Panc1 (cell line): ENCODE data around the gene RGS3. TPM values are rescaled to one million over a fixed set of nuclear protein-coding genes. Genes with fewer than 3 reads are reported as not detected.

Experiments used
- ATAC-seq: fragments of 200-7000 bp; cut with Tn5 transposase; 2 replicates; pipeline ENCODE4 v1.9.1; 2020; ENCODE audit warnings: mild to moderate bottlenecking, moderate library complexity
- BruUV-seq: library from RNA; stranded (reverse); fragments of 400-500 nt; replicated peaks from 2 replicates; lab custom pipeline; 2021; lab: Mats Ljungman, UMichigan
- CTCF ChIA-PET: fragments of 300-600 bp; sonication (Branson Sonifier 250); formaldehyde crosslinking; loops from one replicate; lab custom pipeline; 2022; ENCODE audit warnings: antibody characterized with exemption; lab: Charles Lee
- POLR2A ChIA-PET: fragments of 300-600 bp; sonication (Branson Sonifier 250); formaldehyde crosslinking; loops from one replicate; lab custom pipeline; 2022; ENCODE audit warnings: antibody characterized with exemption; lab: Charles Lee
- DNase-seq: peaks from one replicate; pipeline ENCODE4 v3.0.0-alpha.2; 2010; ENCODE audit warnings: low read depth, low spot score
- H3K27ac ChIP-seq: 2 replicates; pipeline ENCODE4 v1.5.1; 2011; ENCODE audit warnings: mild to moderate bottlenecking, low read length, inconsistent platforms
- H3K27me3 ChIP-seq: fragments of 200-500 bp; sonication (Bioruptor generic); 2 replicates; pipeline ENCODE4 v1.6.0; 2014; ENCODE audit warnings: low read length, inconsistent platforms; ENCODE audit not compliant: control insufficient read depth, insufficient read depth
- H3K36me3 ChIP-seq: fragments of 200-500 bp; sonication (Bioruptor generic); 2 replicates; pipeline ENCODE4 v1.5.1; 2014; ENCODE audit warnings: inconsistent platforms, mild to moderate bottlenecking, low read length, moderate library complexity; ENCODE audit not compliant: control insufficient read depth, insufficient read depth
- H3K4me1 ChIP-seq: 2 replicates; pipeline ENCODE4 v1.5.1; 2011; ENCODE audit warnings: inconsistent platforms, mild to moderate bottlenecking, low read length, moderate library complexity; ENCODE audit not compliant: control insufficient read depth, insufficient read depth
- H3K4me3 ChIP-seq, 2 experiments: 2 replicates each; pipeline ENCODE4 v1.5.1; 2011 to 2012; ENCODE audit warnings: low read depth in 2 of 2, low read length in 2 of 2, mild to moderate bottlenecking in 2 of 2, inconsistent platforms in 1 of 2, moderate library complexity in 1 of 2
- H3K9me3 ChIP-seq: fragments of 200-500 bp; sonication (Bioruptor generic); 2 replicates; pipeline ENCODE4 v1.5.1; 2014; ENCODE audit warnings: low read depth, mild to moderate bottlenecking, inconsistent platforms, low read length, moderate library complexity; ENCODE audit not compliant: control insufficient read depth, insufficient read depth
- CTCF ChIP-seq: fragments of 450-650 bp; IDR thresholded peaks from 2 replicates; pipeline ENCODE4 v1.5.1; 2017; ENCODE audit warnings: mild to moderate bottlenecking
- POLR2AphosphoS5 ChIP-seq: IDR thresholded peaks from 2 replicates; pipeline ENCODE4 v1.6.1; 2012; ENCODE audit warnings: mild to moderate bottlenecking, low read depth, low read length, moderate library complexity
- SIN3A ChIP-seq: IDR thresholded peaks from 2 replicates; pipeline ENCODE4 v1.6.1; 2012; ENCODE audit warnings: low read depth, mild to moderate bottlenecking, low read length, moderate library complexity, borderline replicate concordance; ENCODE audit not compliant: insufficient read depth
- TCF7L2 ChIP-seq: IDR thresholded peaks from 2 replicates; pipeline ENCODE4 v1.6.1; 2011; ENCODE audit warnings: mild to moderate bottlenecking, low read depth, low read length, inconsistent platforms
- in situ Hi-C: cut with HindIII; loops from 2 replicates; pipeline ENCODE4 v1.10.0; 2016; ENCODE audit warnings: low sequenced_read_pairs, low pct_unique_long_range_greater_than_20kb
- intact Hi-C: fragments of 100-400 bp; cut with micrococcal nuclease; formaldehyde crosslinking; loops from one replicate; pipeline ENCODE4 v1.10.0; 2022; ENCODE audit not compliant: unreplicated experiment
- total RNA-seq: library from RNA; stranded (reverse); gene quantifications from one replicate; pipeline ENCODE4 v1.2.1, GENCODE V29; 2021; ENCODE audit not compliant: unreplicated experiment
- TF ChIP-seq, protein P1 (sequence below), 2 experiments: IDR thresholded peaks; 2 replicates each; pipeline ENCODE4 v1.6.1; 2011 to 2012; ENCODE audit warnings: low read depth in 2 of 2, control low read depth in 1 of 2, low read length in 1 of 2, mild to moderate bottlenecking in 1 of 2, moderate library complexity in 1 of 2; ENCODE audit not compliant: insufficient read depth in 1 of 2

The RGS3 gene
- total RNA-seq, 1 experiment from 2014 or later = 15.1 TPM

DNA sequence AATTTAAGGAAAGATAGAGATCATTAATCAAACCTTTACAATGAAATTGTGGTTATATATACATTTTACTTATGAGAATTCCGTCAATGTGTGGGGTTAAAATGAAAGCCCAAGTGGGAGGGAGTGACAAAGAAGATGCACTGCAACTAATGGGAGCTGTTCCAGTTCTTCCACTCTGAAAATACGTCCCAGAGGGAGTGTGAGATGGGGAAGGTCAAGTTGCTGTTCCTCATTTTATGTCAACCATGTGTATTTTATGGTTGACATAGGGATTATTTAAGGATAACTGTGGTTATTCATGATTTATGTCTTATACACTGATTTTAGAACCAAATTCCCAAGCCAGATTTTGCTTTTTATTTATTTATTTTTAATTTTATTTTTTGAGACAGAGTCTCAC lies 14.2 kb upstream of the RGS3 start:
- Histone ChIP-seq H3K9me3 (no peaks in the 10 kb centered on the region), H3K27me3 (no peaks in the 10 kb centered on the region), H3K27ac (no peak overlapping the region), H3K36me3 (no peaks in the 10 kb centered on the region), H3K4me3 (no peak overlapping the region), H3K4me1 (no peaks in the 10 kb centered on the region)
- ATAC-seq (no peak), DNase-seq (no peak)
- in situ Hi-C loops = no loop called here
- POLR2A ChIA-PET = no interaction called here
- intact Hi-C loops = loop anchor here (5.0 kb wide), 1 partner anchor 208 kb away; no protein-coding TSS in a partner anchor
- BruUV-seq = no TSS peak
- TF ChIP-seq, protein P1, sequence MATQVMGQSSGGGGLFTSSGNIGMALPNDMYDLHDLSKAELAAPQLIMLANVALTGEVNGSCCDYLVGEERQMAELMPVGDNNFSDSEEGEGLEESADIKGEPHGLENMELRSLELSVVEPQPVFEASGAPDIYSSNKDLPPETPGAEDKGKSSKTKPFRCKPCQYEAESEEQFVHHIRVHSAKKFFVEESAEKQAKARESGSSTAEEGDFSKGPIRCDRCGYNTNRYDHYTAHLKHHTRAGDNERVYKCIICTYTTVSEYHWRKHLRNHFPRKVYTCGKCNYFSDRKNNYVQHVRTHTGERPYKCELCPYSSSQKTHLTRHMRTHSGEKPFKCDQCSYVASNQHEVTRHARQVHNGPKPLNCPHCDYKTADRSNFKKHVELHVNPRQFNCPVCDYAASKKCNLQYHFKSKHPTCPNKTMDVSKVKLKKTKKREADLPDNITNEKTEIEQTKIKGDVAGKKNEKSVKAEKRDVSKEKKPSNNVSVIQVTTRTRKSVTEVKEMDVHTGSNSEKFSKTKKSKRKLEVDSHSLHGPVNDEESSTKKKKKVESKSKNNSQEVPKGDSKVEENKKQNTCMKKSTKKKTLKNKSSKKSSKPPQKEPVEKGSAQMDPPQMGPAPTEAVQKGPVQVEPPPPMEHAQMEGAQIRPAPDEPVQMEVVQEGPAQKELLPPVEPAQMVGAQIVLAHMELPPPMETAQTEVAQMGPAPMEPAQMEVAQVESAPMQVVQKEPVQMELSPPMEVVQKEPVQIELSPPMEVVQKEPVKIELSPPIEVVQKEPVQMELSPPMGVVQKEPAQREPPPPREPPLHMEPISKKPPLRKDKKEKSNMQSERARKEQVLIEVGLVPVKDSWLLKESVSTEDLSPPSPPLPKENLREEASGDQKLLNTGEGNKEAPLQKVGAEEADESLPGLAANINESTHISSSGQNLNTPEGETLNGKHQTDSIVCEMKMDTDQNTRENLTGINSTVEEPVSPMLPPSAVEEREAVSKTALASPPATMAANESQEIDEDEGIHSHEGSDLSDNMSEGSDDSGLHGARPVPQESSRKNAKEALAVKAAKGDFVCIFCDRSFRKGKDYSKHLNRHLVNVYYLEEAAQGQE (IDR thresholded peaks at IDR 0.05; ENCODE audit: insufficient read depth in 1 of 2, low read depth in 2 of 2, low read length in 1 of 2) = no peak
- TF ChIP-seq TCF7L2 = no peak
- TF ChIP-seq SIN3A = no peak
- TF ChIP-seq CTCF = no peak
- no peak for TF ChIP-seq POLR2AphosphoS5
- CTCF ChIA-PET = no interaction called here

DNA sequence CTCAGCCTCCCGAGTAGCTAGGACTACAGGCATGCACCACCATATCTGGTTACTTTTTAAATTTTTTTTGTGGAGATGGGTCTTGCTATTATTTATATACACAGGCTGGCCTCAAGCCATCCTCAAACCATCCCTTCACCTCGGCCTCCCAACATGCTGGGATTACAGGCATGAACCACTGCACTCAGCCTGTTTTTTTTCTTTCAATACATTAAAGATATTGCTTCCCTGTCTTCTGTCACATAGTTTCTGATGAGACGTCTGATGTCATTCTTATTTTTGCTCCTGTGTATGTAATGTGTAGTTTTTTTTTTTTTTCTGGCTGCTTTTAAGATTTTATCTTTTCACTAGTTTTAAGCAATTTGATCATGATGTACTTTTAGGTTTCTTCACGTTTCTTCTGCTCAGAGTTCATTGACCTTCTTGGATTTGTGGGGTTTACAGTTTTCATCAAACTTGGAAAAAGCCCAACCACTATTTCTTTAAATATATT lies 11.4 kb upstream of the RGS3 start:
- POLR2A ChIA-PET = no interaction called here
- Histone ChIP-seq H3K4me3 (no peak overlapping the region), H3K36me3 (no peaks in the 10 kb centered on the region), H3K27ac (no peak overlapping the region), H3K4me1 (no peaks in the 10 kb centered on the region), H3K27me3 (no peaks in the 10 kb centered on the region), H3K9me3 (no peaks in the 10 kb centered on the region)
- DNase-seq (no peak), ATAC-seq (no peak)
- CTCF ChIA-PET = interaction anchor here (0.8 kb wide), 1 partner anchor 206 kb away, joined by 3 read pairs; no protein-coding TSS in a partner anchor
- BruUV-seq = no TSS peak
- TF ChIP-seq CTCF (no peak), TCF7L2 (no peak), POLR2AphosphoS5 (no peak), SIN3A (no peak)
- TF ChIP-seq, protein P1 (IDR thresholded peaks at IDR 0.05; ENCODE audit: insufficient read depth in 1 of 2, low read depth in 2 of 2, low read length in 1 of 2) = no peak
- in situ Hi-C loops = no loop called here
- intact Hi-C loops = no loop called here
